ENCODE results near the gene PARD6G.
"Not testable (repeated sequence)": the region's sequence is repeated elsewhere in the genome, so short reads cannot be mapped to it uniquely, and the experiment has no call there.

The PARD6G gene

DNA sequence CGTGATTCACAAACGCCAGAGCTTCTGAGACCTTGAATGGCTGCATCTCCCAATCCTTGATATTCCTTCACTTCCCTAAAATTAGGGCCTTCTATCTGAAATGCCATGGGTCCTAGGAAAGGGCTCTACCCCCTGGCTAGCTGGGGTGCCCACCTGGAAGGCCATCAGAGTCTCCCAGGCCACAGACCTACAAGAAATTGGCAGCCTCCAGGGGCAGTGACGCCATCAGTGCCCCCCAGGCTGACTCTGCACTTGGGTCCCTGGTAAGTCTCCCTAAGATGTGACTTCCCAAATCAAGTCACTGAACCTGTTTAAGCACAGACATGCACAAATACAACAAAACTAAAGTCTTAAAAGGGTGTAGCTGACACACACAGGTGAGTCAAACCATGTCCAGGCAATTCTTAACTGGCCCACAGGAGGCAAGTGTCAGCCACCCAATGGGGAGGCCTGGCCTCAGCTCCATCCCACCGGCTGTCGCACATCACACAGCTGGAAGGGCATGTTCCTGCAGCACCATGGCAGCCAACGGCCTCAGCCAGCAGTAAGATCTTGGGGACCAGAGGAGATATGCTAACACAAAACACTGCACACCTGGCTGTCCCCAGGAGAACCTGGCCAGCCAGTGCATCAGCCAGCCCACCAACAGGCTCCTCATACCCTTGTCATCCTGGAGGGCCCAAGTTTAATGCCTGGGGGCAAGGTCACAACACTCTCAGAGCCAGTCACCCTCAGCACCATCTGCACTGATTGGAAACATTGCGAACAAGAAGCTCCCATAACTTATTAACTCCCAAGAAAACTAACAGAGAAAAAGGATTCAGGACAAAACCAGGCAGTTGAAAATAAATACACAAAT lies 5.2 kb downstream of the PARD6G start:
- DNase-seq (ENCODE audit: low read depth): no peak

DNA sequence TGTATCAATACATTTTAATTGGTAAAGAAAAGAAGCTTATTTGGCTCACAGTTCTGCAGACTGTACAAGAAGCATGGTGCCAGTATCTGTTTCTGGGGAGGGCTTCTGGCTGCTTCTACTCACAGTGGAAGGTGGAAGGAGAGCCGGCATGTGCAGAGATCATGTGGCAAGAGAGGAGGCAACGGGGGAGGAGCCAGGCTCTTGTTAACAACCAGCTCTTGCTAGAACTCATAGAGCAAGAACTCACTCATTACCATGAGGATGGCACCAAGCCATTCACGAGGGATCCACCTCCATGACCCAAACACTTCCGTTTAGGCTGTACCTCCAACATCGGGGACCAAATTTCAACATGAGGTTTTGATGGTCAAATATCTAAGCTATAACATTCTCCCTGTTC lies 7.5 kb downstream of the PARD6G start:
- no peak for DNase-seq (ENCODE audit: low read depth)

GRCh38 chr18:80238651-80239260 lies 8.6 kb downstream of the PARD6G start:
- DNase-seq (ENCODE audit: low read depth): no peak

DNA sequence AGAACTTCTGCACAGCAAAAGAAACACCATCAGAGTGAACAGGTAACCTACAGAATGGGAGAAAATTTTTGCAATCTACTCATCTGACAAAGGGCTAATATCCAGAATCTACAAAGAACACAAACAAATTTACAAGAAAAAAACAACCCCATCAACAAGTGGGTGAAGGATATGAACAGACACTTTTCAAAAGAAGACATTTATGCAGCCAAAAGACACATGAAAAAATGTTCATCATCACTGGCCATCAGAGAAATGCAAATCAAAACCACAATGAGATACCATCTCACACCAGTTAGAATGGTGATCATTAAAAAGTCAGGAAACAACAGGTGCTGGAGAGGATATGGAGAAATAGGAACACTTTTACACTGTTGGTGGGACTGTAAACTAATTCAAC lies 9.8 kb downstream of the PARD6G start:
- DNase-seq (ENCODE audit: low read depth): not testable (repeated sequence)

GRCh38 chr18:80234398-80234797 lies 12.9 kb downstream of the PARD6G start:
- no peak for DNase-seq (ENCODE audit: low read depth)

DNA sequence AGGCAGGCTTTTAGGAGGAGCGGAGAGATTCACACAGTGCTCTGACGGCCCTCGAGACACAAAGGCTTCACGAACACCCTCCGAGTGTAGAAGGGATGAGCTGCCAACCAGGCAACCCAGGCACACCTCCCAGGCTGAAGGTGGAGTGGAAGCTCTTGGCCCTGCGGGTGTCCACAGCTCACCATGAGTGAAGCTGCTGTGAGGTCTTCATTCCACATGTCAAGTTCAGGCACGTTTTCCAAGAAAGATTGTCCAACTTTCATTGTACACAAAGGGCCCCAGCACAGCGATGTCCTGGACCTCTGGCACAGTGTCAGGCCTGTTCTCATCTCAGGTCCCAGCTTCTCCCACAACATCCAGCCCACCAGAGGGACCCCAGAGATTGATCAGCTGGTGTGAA lies 13.4 kb downstream of the PARD6G start:
- no peak for DNase-seq (ENCODE audit: low read depth)

- DNase-seq (ENCODE audit: low read depth): no peak
Observed at GRCh38 chr18:80233201-80233835, 14.0 kb downstream of the PARD6G start.

DNA sequence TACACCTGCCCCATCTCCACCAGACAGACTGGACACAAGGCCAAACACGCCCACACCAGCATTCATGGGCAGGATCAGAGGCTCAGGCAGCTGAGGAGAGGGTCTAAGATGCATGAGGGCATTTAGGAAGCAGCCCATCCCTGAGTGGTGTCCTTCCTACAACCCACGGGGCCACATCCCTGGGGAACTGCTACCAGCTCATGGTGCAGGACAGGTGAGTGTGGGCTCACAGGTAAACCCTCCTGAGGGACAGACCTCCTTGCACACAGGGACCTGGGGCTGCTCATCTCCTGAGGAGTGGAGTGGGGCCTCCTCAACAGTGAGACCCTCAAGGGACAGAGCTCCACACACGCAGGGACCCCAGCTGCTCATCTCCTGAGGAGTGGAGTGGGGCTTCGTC lies 14.6 kb downstream of the PARD6G start:
- DNase-seq (ENCODE audit: low read depth): no peak

DNA sequence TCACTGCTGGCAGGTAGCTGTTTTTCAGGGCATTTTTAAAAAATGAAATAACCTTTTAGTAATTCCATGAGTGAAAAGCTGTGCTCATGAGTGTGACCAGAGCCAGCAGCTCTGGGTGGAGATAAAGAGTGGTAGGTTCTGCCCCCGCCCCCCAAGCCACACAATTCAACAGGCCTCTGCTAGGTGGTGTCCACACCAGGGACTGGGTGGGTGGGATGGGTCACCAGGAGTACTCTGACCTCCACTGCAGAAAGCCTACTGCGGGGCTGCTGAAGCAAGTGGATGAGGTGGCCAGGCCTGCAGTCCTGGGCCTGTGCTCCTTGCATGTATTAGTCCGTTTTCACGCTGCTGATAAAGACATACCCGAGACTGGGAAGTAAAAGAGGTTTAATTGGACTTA lies 15.3 kb downstream of the PARD6G start:
- no peak for DNase-seq (ENCODE audit: low read depth)

- no peak for DNase-seq (ENCODE audit: low read depth)
Observed at GRCh38 chr18:80231616-80232015, 15.7 kb downstream of the PARD6G start.

DNA sequence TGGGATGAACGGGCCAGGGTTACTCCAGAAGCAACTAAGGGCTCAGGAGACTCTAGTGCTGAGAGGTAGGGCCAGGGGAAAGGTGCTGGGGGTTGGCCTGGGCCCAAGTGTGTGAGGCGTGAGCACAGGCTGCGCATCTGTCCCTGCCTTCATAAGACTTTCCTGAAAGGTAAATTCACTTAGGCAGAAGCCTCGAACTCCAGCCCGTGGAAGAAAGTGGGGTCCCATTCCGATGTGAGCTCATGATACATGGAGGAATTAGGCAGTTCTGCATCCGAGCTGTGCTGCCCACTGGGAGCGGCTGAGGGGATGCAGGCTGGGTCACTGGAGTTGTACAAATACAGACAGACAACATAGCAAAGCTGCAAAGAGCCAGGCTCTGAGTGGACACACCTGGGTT lies 16.2 kb downstream of the PARD6G start:
- DNase-seq (ENCODE audit: low read depth): no peak

DNA sequence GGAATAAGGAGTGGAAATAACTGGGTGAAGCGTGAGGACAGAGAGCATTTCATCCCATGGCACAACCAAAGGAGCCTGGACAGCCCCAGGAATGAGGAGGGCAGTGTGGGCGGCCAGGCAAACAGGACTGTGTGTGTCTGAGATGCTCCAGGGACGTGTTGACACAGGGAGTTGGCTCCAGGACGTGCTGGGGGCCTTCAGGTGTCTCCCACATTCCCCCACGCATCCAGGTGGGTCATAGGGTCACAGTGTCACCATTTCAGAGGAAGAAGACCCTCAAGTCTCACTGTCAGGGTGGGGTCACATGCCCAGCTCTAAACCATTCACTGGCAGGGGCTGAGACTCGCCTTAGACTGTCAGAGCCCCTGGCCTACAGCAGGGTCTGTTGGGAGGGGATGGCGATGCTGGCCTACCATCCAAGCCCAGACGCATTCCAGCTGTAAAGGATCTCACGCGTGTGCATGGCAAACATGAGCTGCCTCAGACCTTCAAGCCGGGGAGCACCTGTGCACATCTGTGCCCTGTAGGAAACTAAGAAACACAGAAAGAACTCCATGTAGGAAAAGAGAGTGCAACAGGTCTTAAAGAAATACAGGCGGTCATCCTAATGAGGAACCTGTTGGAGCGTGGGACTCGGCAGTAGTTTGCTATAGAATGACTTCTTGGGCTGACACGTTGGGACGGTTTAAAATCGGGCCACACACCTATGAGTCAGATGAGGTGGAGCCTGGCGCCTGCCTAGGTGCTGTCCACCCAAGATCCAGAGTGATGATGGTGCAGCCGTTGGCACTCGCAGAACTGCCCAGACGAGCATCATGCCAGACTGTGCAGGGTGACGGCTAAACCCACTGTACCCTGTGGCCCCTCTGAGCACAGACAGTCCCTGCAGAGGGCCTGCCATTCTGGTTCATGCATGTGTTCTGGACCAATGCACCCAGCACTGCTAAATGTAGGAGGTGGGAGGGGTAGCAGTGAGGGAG lies 17.3 kb downstream of the PARD6G start:
- no peak for DNase-seq (ENCODE audit: low read depth)

DNA sequence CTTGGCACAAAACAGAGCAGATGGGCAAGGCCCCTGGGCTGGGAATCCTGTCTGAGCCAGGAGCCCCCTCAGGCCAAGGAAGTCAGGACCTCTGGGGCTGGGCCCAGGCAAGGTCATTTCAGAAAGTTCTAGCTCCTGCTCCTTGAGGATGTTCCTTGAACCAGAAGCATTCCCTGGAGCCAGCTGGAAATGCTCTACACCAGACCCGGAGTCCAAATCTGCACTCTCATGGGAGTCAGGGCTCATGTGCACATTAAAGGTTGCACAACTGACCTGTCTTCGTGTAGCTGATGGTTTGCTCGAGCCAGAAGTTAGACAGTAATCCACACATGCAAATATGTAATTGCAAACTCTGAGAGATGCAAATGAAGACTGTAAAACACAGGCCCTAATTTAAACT lies 18.0 kb downstream of the PARD6G start:
- DNase-seq (ENCODE audit: low read depth): no peak

DNA sequence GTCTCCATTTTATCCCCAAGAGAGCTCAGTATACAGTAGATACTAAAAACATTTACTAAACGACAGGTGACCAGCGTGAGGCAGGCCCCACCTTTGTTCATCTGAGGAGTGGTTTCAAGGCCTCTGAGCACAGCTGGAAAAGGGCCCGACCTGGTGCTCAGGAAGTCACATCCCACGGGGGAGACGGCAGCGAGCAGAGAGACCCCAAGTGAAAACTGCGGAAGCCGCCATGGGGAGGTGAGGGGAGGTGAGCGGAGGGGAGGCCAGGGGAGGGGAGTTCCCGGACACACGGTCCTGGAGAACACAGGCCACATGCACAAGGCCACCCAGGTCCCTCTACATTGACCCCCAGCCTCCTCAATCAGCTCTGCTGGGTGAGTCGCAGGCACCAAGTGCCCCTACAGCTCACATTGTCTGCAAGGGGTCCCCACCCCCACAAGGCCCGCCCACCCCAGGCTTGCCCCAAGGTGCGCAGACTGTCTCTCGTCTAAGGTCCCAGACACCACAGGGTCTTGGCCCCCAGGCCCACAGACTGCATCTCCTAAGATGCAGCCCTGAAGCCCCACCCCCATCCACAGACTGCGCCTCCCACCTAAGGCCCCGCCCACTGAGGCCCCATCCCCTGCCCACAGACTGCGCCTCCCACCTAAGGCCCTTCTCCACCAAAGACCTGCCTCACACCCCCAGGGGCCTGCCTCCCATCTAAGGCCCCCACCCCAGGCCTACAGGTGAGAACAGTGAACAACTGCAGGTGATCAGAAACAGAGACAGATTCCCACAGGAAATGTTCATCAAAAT lies 19.1 kb downstream of the PARD6G start:
- no peak for DNase-seq (ENCODE audit: low read depth)

- no peak for DNase-seq (ENCODE audit: low read depth)
Observed at GRCh38 chr18:80227472-80227871, 19.8 kb downstream of the PARD6G start.

DNA sequence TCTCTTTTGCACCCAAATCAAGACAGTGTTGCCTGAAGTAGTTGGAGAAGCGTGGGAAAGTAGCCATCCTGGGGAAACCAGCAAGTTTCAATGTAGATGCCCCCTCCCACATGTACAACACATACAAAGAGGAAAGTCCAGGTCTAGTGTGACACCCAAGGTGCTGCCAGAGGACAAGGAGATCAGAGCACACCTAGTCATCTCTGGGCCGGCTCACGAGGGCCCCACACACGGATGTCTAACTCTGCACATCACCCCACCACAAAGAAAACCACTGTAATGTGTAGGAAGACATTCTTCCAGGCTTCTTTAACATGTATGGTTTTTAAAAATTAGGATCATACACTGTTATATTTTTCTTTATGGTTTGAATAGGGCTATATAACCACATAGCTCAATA lies 21.6 kb downstream of the PARD6G start:
- no peak for DNase-seq (ENCODE audit: low read depth)

- no peak for DNase-seq (ENCODE audit: low read depth)
Observed at GRCh38 chr18:80223581-80224148, 23.6 kb downstream of the PARD6G start.

DNA sequence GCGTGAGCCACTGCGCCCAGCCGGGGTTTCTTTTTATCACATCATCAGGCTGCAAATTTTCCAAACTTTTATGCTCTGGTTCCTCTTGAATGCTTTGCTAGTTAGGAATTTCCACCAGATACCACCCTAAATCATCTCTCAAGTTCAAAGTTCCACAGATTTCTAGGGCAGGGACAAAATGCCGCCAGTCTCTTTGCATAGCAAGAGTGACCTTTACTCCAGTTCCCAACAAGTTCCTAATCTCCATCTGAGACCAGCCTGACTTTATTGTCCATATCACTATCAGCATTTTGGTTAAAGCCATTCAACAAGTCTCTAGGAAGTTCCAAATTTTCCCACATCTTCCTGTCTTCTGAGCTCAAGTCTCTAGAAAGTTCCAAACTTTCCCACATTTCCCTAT lies 27.8 kb downstream of the PARD6G start:
- not testable (repeated sequence) for DNase-seq (ENCODE audit: low read depth)

- DNase-seq (ENCODE audit: low read depth): no peak
Observed at GRCh38 chr18:80218341-80219227, 28.7 kb downstream of the PARD6G start.

DNA sequence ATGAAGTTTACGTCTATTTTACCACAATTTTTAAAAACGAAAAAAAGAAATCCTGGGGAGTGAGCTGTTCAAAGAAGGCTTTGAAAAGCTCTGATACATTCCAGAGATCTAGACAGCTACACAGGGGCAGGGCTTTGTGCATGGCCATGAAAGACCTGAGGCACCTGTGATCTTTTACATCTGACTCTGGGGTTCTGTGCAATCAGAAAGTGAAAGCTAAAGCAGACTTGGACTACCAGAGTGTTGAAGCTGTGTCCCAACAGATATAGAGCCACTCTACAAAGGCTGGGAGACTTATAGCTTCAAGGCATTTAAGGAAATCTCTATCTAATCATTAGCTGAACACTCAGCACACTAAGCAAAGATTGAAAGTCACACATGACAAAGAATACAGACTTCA lies 34.1 kb downstream of the PARD6G start:
- DNase-seq (ENCODE audit: low read depth): no peak

All from iris pigment epithelial cell (primary cell).